ENCODE measurements around the gene NSDHL.

The NSDHL gene

DNA sequence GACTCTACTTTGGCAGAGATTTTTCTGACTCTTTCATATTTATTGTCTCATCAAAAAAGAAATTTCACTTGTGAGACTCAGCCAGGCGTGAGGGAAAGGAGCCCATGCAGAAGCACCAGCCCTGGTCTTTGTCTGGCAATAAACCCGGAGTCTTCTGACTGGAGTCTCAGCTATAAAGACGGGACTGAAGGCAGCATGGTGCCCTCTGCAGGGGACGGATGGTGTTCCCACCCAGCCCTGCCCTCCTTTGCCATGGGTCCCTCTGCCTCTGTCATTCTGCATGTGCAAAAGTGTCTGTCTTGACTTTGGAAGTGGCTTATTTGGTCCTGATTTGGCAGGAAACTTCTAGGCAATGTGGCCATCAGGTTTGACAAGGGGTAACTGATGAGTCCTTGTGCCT is 81.2 kb downstream of the NSDHL start:
- WGBS (ENCODE audit: insufficient coverage, insufficient read length), result no CpG with 5 or more reads among the region's 4 CpGs
- Histone ChIP-seq H3K4me3 (ENCODE audit: low read length) (no peak overlapping the region), H3K9me3 (ENCODE audit: control insufficient read depth, insufficient read depth, low read length) (no peaks in the 10 kb centered on the region), H3K36me3 (ENCODE audit: control insufficient read depth, insufficient read depth, low read length) (no peaks in the 10 kb centered on the region), H3K4me1 (ENCODE audit: control insufficient read depth, insufficient read depth, low read length) (peaks cover 3% of the 10 kb centered on the region), H3K27ac (ENCODE audit: low read length) (no peak overlapping the region), H3K27me3 (ENCODE audit: control insufficient read depth, insufficient read depth, low read length) (no peaks in the 10 kb centered on the region)
- DNase-seq (ENCODE audit: low read depth, low spot score), result no peak

DNA sequence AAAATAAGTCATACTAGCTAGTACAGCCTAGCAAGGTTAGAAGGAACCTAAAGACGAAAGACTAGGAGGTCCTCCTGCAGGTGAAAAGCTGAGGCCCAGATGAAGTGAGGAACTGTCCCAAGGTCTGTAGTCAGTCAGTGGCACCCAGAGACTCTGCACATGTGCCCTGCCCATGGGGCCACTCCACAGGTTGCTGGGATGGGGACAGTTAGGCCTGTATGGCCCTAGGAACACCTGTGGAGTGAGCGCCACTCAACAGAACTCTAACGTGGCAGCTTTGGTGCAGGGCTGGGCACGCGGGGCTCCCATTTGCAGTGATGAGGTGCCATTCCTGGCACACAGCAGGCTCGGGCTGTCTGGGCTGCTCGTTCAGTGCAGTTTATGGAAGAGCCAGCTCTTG is 81.8 kb downstream of the NSDHL start:
- Histone ChIP-seq H3K27me3 (ENCODE audit: control insufficient read depth, insufficient read depth, low read length) (no peaks in the 10 kb centered on the region), H3K36me3 (ENCODE audit: control insufficient read depth, insufficient read depth, low read length) (no peaks in the 10 kb centered on the region), H3K27ac (ENCODE audit: low read length) (no peak overlapping the region), H3K4me3 (ENCODE audit: low read length) (no peak overlapping the region), H3K9me3 (ENCODE audit: control insufficient read depth, insufficient read depth, low read length) (no peaks in the 10 kb centered on the region), H3K4me1 (ENCODE audit: control insufficient read depth, insufficient read depth, low read length) (peaks cover 1% of the 10 kb centered on the region)
- no CpG with 5 or more reads among the region's 7 CpGs for WGBS (ENCODE audit: insufficient coverage, insufficient read length)
- no peak for DNase-seq (ENCODE audit: low read depth, low spot score)

- Histone ChIP-seq H3K4me1 (ENCODE audit: control insufficient read depth, insufficient read depth, low read length) (peaks cover 1% of the 10 kb centered on the region), H3K4me3 (ENCODE audit: low read length) (no peak overlapping the region), H3K36me3 (ENCODE audit: control insufficient read depth, insufficient read depth, low read length) (no peaks in the 10 kb centered on the region), H3K9me3 (ENCODE audit: control insufficient read depth, insufficient read depth, low read length) (no peaks in the 10 kb centered on the region), H3K27ac (ENCODE audit: low read length) (no peak overlapping the region), H3K27me3 (ENCODE audit: control insufficient read depth, insufficient read depth, low read length) (no peaks in the 10 kb centered on the region)
- DNase-seq (ENCODE audit: low read depth, low spot score), result no peak
- WGBS (ENCODE audit: insufficient coverage, insufficient read length), result no CpG with 5 or more reads among the region's 10 CpGs
Measured at GRCh38 chrX:152913346-152913745, 82.5 kb downstream of the NSDHL start.

- Histone ChIP-seq H3K4me1 (ENCODE audit: control insufficient read depth, insufficient read depth, low read length) (peaks cover 1% of the 10 kb centered on the region), H3K27ac (ENCODE audit: low read length) (no peak overlapping the region), H3K27me3 (ENCODE audit: control insufficient read depth, insufficient read depth, low read length) (no peaks in the 10 kb centered on the region), H3K9me3 (ENCODE audit: control insufficient read depth, insufficient read depth, low read length) (no peaks in the 10 kb centered on the region), H3K4me3 (ENCODE audit: low read length) (no peak overlapping the region), H3K36me3 (ENCODE audit: control insufficient read depth, insufficient read depth, low read length) (no peaks in the 10 kb centered on the region)
- WGBS (ENCODE audit: insufficient coverage, insufficient read length), result no CpG with 5 or more reads among the region's 6 CpGs
- DNase-seq (ENCODE audit: low read depth, low spot score), result no peak
Measured at GRCh38 chrX:152913910-152914309, 83.0 kb downstream of the NSDHL start.

DNA sequence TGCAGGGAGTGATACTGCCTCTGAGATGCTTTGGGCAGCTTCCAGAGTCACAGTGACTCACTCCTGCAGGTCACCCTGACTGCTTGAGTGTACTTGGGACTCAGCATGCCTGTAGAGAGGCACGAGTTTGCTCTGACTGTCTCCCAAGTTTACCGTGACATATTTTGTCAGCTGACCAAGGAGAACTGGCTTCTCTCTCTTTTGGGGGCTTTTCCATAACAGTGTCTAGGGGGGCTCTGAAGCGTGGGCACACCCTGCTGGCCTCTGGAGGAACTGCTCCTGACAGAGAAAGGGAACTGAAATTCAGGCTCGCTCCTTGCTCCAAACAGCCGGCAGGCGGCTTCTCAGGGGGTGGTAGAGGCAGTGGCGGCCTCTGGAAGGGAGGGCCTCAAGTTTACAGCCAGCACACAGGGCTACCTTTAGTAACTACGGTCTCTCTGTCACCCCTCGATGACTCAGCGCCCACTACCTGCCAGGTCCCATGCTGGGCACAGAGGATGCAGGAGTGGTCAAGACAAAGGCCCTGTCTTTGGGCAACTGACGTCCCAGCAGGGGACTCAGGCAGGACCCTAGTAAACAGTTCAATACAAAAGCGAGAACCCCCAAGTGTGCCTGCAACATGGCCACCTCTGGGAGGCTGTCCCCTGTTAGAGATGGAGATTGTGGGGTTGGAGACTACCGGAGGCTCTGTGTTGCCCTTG is 84.8 kb downstream of the NSDHL start:
- H3K4me3 ChIP-seq (ENCODE audit: low read length), result no peak overlapping the region
- H3K4me1 ChIP-seq (ENCODE audit: control insufficient read depth, insufficient read depth, low read length), result peaks cover 1% of the 10 kb centered on the region
- no peaks in the 10 kb centered on the region for H3K27me3 ChIP-seq (ENCODE audit: control insufficient read depth, insufficient read depth, low read length)
- H3K9me3 ChIP-seq (ENCODE audit: control insufficient read depth, insufficient read depth, low read length), result no peaks in the 10 kb centered on the region
- H3K36me3 ChIP-seq (ENCODE audit: control insufficient read depth, insufficient read depth, low read length), result no peaks in the 10 kb centered on the region
- DNase-seq (ENCODE audit: low read depth, low spot score), result no peak
- no peak overlapping the region for H3K27ac ChIP-seq (ENCODE audit: low read length)
- WGBS (ENCODE audit: insufficient coverage, insufficient read length), result no CpG with 5 or more reads among the region's 13 CpGs

DNA sequence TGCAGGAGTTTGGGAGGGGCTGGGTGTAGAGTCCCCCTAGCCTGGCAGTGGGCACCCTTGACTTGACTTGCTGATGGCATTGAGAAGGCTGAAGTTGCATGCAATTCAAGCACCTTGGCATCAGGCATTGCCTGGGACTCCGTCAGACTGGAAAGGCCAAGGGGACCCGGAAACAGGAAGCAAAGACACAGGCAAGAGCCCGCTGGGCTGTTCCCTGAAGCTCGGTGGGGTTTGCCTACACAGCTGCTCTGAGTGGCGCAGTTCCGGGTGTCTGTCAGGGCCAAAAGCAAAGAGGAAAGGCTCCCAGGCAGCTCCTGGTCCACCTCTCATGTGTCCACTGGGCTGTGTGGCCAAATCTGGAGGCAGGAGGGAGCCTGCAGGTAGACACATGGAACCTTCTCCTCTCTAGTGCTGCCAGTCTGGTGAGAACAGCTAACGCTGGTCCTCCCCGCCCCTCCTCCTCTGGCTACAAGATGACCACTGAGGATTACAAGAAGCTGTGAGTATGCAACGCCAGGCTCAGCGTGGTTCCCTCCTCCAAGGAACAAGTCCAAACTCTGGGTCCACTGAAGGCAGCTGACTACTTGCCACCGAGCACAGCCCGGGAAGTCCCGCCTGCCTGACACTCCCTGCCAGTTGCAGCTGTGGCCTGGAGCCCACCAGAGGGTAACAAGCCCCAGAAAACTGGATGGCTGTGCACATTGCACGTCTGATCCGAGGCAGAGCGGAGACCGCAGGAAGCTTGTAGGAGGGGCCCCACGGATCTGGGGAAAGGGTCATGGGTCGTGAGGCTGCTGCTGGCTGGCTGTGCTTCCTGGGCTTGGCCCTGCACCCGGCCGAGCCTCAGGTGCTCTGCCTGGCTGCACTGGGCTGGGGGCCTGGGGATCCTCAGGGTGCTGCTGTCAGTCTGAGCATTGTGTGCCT is 87.1 kb downstream of the NSDHL start:
- H3K4me3 ChIP-seq (ENCODE audit: low read length), result no peak overlapping the region
- H3K27ac ChIP-seq (ENCODE audit: low read length), result no peak overlapping the region
- peaks cover 3% of the 10 kb centered on the region; the same call in 1 of the 2 replicates for H3K36me3 ChIP-seq (ENCODE audit: control insufficient read depth, insufficient read depth, low read length)
- H3K4me1 ChIP-seq (ENCODE audit: control insufficient read depth, insufficient read depth, low read length), result peaks cover 1% of the 10 kb centered on the region; the same call in 1 of the 2 replicates
- DNase-seq (ENCODE audit: low read depth, low spot score), result no peak
- no CpG with 5 or more reads among the region's 21 CpGs for WGBS (ENCODE audit: insufficient coverage, insufficient read length)
- no peaks in the 10 kb centered on the region for H3K27me3 ChIP-seq (ENCODE audit: control insufficient read depth, insufficient read depth, low read length)
- H3K9me3 ChIP-seq (ENCODE audit: control insufficient read depth, insufficient read depth, low read length), result no peaks in the 10 kb centered on the region

DNA sequence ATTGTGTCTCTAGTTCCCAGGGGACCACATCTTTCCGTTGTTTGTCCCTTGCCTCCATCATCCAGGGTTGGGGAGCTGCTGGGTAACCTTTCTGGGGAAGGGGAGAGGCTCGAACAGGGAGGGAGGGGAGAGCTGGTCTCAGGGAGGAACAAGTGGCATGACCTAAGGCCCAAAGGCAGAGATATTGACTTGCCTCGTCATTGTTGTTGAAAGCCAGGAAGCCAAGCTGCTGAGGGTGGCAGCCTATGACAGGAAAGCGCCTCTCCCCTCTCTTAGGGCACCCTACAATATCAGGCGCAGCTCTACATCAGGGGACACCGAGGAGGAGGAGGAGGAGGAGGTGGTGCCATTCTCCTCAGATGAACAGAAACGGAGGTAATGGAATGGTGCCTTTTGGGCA is 87.8 kb downstream of the NSDHL start:
- no CpG with 5 or more reads among the region's 7 CpGs for WGBS (ENCODE audit: insufficient coverage, insufficient read length)
- no peaks in the 10 kb centered on the region for H3K9me3 ChIP-seq (ENCODE audit: control insufficient read depth, insufficient read depth, low read length)
- peaks cover 1% of the 10 kb centered on the region; the same call in 1 of the 2 replicates for H3K4me1 ChIP-seq (ENCODE audit: control insufficient read depth, insufficient read depth, low read length)
- no peaks in the 10 kb centered on the region for H3K27me3 ChIP-seq (ENCODE audit: control insufficient read depth, insufficient read depth, low read length)
- peaks cover 3% of the 10 kb centered on the region; the same call in 1 of the 2 replicates for H3K36me3 ChIP-seq (ENCODE audit: control insufficient read depth, insufficient read depth, low read length)
- H3K27ac ChIP-seq (ENCODE audit: low read length), result no peak overlapping the region
- DNase-seq (ENCODE audit: low read depth, low spot score), result no peak
- no peak overlapping the region for H3K4me3 ChIP-seq (ENCODE audit: low read length)
